Neural progenitor cell (in vitro differentiated cells): ENCODE results near the gene EIF2AK2. TPM values are rescaled to one million over a fixed set of nuclear protein-coding genes. Genes with fewer than 3 reads are reported as not detected.

Experiments
- DNase-seq: peaks from one replicate; pipeline ENCODE4 v3.0.0-alpha.2; 2016; ENCODE audit warnings: low spot score
- H2AFZ ChIP-seq: fragments of 200-600 bp; sonication (generic); replicated peaks from 2 replicates; pipeline ENCODE4 v1.6.1; 2016; ENCODE audit warnings: antibody characterized with exemption
- H3F3A ChIP-seq: fragments of 200-600 bp; sonication (generic); 2 replicates; pipeline ENCODE4 v1.6.1; 2016; ENCODE audit warnings: antibody characterized with exemption, low read depth
- H3K27ac ChIP-seq: fragments of 200-600 bp; sonication (generic); 2 replicates; pipeline ENCODE4 v1.5.1; 2016; ENCODE audit warnings: mild to moderate bottlenecking
- H3K27me3 ChIP-seq: fragments of 200-600 bp; sonication (generic); 2 replicates; pipeline ENCODE4 v1.6.1; 2016; ENCODE audit warnings: mild to moderate bottlenecking, moderate library complexity
- H3K36me3 ChIP-seq: fragments of 200-600 bp; sonication (generic); 2 replicates; pipeline ENCODE4 v1.5.1; 2016
- H3K4me1 ChIP-seq: fragments of 200-600 bp; sonication (generic); 2 replicates; pipeline ENCODE4 v1.6.1; 2016; ENCODE audit warnings: mixed run types
- H3K4me2 ChIP-seq: fragments of 200-600 bp; sonication (generic); 2 replicates; pipeline ENCODE4 v1.6.1; 2016
- H3K4me3 ChIP-seq: fragments of 200-600 bp; sonication (generic); 2 replicates; pipeline ENCODE4 v1.5.1; 2016
- H3K79me2 ChIP-seq: fragments of 200-600 bp; sonication (generic); 2 replicates; pipeline ENCODE4 v1.6.1; 2016; ENCODE audit warnings: low read depth
- H3K9ac ChIP-seq: fragments of 200-600 bp; sonication (generic); 2 replicates; pipeline ENCODE4 v1.6.1; 2016
- H3K9me3 ChIP-seq: fragments of 200-600 bp; sonication (generic); 2 replicates; pipeline ENCODE4 v1.5.1; 2016; ENCODE audit warnings: low read depth
- H4K20me1 ChIP-seq: fragments of 200-600 bp; sonication (generic); 2 replicates; pipeline ENCODE4 v1.6.1; 2016; ENCODE audit warnings: low read depth
- H3K27ac Mint-ChIP-seq: 3 replicates; pipeline ENCODE4 v1.8.0; 2021; ENCODE audit warnings: mixed read lengths
- H3K27me3 Mint-ChIP-seq: 2 replicates; pipeline ENCODE4 v1.8.0; 2022; ENCODE audit warnings: low read depth, mild to moderate bottlenecking, inconsistent platforms, moderate library complexity, mixed read lengths; ENCODE audit not compliant: insufficient read depth
- H3K36me3 Mint-ChIP-seq: 3 replicates; pipeline ENCODE4 v1.8.0; 2021; ENCODE audit warnings: mixed read lengths
- H3K4me1 Mint-ChIP-seq: 3 replicates; pipeline ENCODE4 v1.8.0; 2021; ENCODE audit warnings: mixed read lengths
- H3K4me3 Mint-ChIP-seq: 3 replicates; pipeline ENCODE4 v1.8.0; 2021; ENCODE audit warnings: mild to moderate bottlenecking, moderate library complexity, mixed read lengths
- H3K9me3 Mint-ChIP-seq: 3 replicates; pipeline ENCODE4 v1.8.0; 2020; ENCODE audit warnings: mixed read lengths
- EZH2 ChIP-seq: fragments of 200-600 bp; sonication (generic); IDR thresholded peaks from 2 replicates; pipeline ENCODE4 v1.6.1; 2017; ENCODE audit warnings: antibody characterized with exemption, mild to moderate bottlenecking, moderate library complexity
- EZH2phosphoT487 ChIP-seq: fragments of 200-600 bp; sonication (generic); IDR thresholded peaks from 2 replicates; pipeline ENCODE4 v1.6.1; 2017; ENCODE audit warnings: antibody characterized with exemption
- total RNA-seq: library from RNA; depleted of rRNA; stranded (reverse); fragments of >200 nt; gene quantifications from 2 replicates; pipeline ENCODE4 v1.2.3, GENCODE V29; 2015; ENCODE audit warnings: low replicate concordance
- TF ChIP-seq, protein P1 (sequence below): fragments of 200-600 bp; sonication (generic); IDR thresholded peaks from 2 replicates; pipeline ENCODE4 v1.5.1; 2017; ENCODE audit warnings: antibody characterized with exemption, mild to moderate bottlenecking

The EIF2AK2 gene
- total RNA-seq, 1 donor from 2014 or later: 35.3 TPM

GRCh38 chr2:37085731-37086147 is 71.0 kb downstream of the EIF2AK2 start:
- Histone ChIP-seq H3K4me1 (peaks cover 4% of the 10 kb centered on the region), H4K20me1 (no peaks in the 10 kb centered on the region), H3K79me2 (peaks cover 9% of the 10 kb centered on the region), H3K9me3 (no peaks in the 10 kb centered on the region), H2AFZ (no peak overlapping the region), H3K27me3 (no peaks in the 10 kb centered on the region), H3K4me3 (no peak overlapping the region), H3K4me2 (peak overlapping the region; percentile 88), H3F3A (peaks cover 6% of the 10 kb centered on the region), H3K9ac (no peak overlapping the region), H3K36me3 (no peaks in the 10 kb centered on the region), H3K27ac (no peak overlapping the region)
- no peaks in the 10 kb centered on the region for H3K27me3 Mint-ChIP-seq
- TF ChIP-seq EZH2: no peak
- no peak overlapping the region for H3K27ac Mint-ChIP-seq
- peaks cover 12% of the 10 kb centered on the region for H3K4me1 Mint-ChIP-seq
- no peaks in the 10 kb centered on the region for H3K9me3 Mint-ChIP-seq
- no peak overlapping the region for H3K4me3 Mint-ChIP-seq
- no peaks in the 10 kb centered on the region for H3K36me3 Mint-ChIP-seq
- no peak for DNase-seq

- Mint-ChIP-seq H3K27ac (no peak overlapping the region), H3K4me1 (peaks cover 12% of the 10 kb centered on the region), H3K36me3 (no peaks in the 10 kb centered on the region), H3K27me3 (no peaks in the 10 kb centered on the region), H3K9me3 (no peaks in the 10 kb centered on the region), H3K4me3 (no peak overlapping the region)
- Histone ChIP-seq H3K79me2 (peaks cover 9% of the 10 kb centered on the region), H3K27me3 (no peaks in the 10 kb centered on the region), H3K4me1 (peaks cover 4% of the 10 kb centered on the region), H4K20me1 (no peaks in the 10 kb centered on the region), H3K36me3 (no peaks in the 10 kb centered on the region), H3K9ac (peak overlapping the region; percentile 1), H3K4me3 (peak overlapping the region; percentile 63), H3F3A (peaks cover 6% of the 10 kb centered on the region), H2AFZ (peak overlapping the region; percentile 87), H3K9me3 (no peaks in the 10 kb centered on the region), H3K4me2 (peak overlapping the region; percentile 88), H3K27ac (no peak overlapping the region)
- TF ChIP-seq EZH2: no peak
- TF ChIP-seq, protein P1, sequence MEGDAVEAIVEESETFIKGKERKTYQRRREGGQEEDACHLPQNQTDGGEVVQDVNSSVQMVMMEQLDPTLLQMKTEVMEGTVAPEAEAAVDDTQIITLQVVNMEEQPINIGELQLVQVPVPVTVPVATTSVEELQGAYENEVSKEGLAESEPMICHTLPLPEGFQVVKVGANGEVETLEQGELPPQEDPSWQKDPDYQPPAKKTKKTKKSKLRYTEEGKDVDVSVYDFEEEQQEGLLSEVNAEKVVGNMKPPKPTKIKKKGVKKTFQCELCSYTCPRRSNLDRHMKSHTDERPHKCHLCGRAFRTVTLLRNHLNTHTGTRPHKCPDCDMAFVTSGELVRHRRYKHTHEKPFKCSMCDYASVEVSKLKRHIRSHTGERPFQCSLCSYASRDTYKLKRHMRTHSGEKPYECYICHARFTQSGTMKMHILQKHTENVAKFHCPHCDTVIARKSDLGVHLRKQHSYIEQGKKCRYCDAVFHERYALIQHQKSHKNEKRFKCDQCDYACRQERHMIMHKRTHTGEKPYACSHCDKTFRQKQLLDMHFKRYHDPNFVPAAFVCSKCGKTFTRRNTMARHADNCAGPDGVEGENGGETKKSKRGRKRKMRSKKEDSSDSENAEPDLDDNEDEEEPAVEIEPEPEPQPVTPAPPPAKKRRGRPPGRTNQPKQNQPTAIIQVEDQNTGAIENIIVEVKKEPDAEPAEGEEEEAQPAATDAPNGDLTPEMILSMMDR: no peak
- TF ChIP-seq EZH2phosphoT487: no peak
- peak; percentile 3 for DNase-seq
These were observed 72.0 kb downstream of the EIF2AK2 start for GRCh38 chr2:37084797-37085196.

GRCh38 chr2:37083873-37084794 is 72.6 kb downstream of the EIF2AK2 start, which contains the start of the genes GPATCH11 and HEATR5B:
Gene GPATCH11 (plus strand): TSS chr2:37084518. CDS start chr2:37088382, 3,864 bp downstream.
Gene HEATR5B (minus strand): TSS chr2:37084372. CDS start chr2:37083414, 958 bp downstream.
- Histone ChIP-seq H3K4me1 (peaks cover 4% of the 10 kb centered on the region), H3K79me2 (peaks cover 9% of the 10 kb centered on the region), H3F3A (peaks cover 6% of the 10 kb centered on the region), H3K9ac (peak within 1 kb of the TSS; percentile 40), H2AFZ (peak within 1 kb of the TSS; percentile 87), H3K36me3 (peaks cover 3% of the 10 kb centered on the region), H3K27me3 (no peaks in the 10 kb centered on the region), H3K4me2 (peak within 1 kb of the TSS; percentile 88), H3K9me3 (no peaks in the 10 kb centered on the region), H3K4me3 (peak within 1 kb of the TSS; percentile 63), H3K27ac (no peak within 1 kb of the TSS), H4K20me1 (no peaks in the 10 kb centered on the region)
- H3K4me1 Mint-ChIP-seq: peaks cover 12% of the 10 kb centered on the region
- H3K4me3 Mint-ChIP-seq: no peak within 1 kb of the TSS
- H3K27me3 Mint-ChIP-seq: no peaks in the 10 kb centered on the region
- TF ChIP-seq, protein P1: no peak
- no peak for TF ChIP-seq EZH2
- no peak for TF ChIP-seq EZH2phosphoT487
- no peak within 1 kb of the TSS for H3K27ac Mint-ChIP-seq
- H3K36me3 Mint-ChIP-seq: no peaks in the 10 kb centered on the region
- peak; percentile 98 for DNase-seq
- no peaks in the 10 kb centered on the region for H3K9me3 Mint-ChIP-seq
